GM03348 (cell line): Measurements from ENCODE around the gene CPA1.

Source experiments
- DNase-seq: peaks from one replicate; pipeline ENCODE4 v3.0.0; 2012; ENCODE audit warnings: low spot score

Gene CPA1

GRCh38 chr7:130396109-130396508, 15.8 kb downstream of the CPA1 start:
- no peak for DNase-seq

- DNase-seq: no peak
Measured at GRCh38 chr7:130397051-130397757, 16.9 kb downstream of the CPA1 start.

- no peak for DNase-seq
Measured at GRCh38 chr7:130397758-130398073, 17.4 kb downstream of the CPA1 start.

GRCh38 chr7:130398526-130399090, 18.3 kb downstream of the CPA1 start:
- no peak for DNase-seq

DNA sequence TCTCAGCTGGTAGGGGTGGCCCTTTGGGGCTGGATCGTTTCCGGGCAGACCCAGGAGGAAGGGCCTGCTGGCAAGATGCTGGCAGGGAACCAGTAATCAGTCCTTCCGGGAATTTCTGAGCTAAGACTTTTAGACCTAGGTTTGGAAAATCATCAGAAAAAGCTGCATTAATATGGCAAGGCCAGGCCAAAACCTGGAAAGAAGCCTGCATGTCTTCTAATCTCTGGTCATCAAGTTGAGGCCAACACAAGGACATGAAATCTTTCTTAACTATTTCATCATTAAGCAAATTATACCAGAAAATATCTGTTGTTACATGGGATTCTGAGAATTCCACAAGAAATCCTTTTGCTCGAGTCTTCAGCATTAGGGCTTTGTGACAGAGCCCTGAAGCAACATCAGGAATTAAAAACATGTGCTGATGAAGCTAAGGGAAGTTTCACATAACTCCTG, 19.9 kb downstream of the CPA1 start:
- DNase-seq: peak; percentile 77

DNA sequence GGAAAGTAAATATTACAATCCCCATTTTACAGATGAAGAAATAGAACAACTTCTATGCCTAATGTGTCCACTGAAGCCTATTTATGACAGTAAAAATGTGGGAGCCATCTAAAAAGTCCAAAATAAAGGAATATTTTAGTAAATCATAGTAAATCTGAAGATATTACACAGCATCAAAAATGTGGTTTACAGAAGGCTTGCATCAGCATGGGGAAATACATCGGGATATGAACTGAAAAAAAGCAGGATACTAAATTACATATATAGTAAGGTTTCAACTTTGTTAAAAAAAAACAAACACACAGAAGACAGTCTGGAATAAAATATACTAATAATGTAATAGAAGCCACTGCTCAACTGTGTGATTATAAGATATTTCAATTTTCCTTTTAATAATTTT, 20.8 kb downstream of the CPA1 start:
- no peak for DNase-seq

- DNase-seq: no peak
Measured at GRCh38 chr7:130401578-130401977, 21.3 kb downstream of the CPA1 start.

- DNase-seq: no peak
Measured at GRCh38 chr7:130405003-130405402, 24.7 kb downstream of the CPA1 start.

GRCh38 chr7:130409067-130409711, 28.9 kb downstream of the CPA1 start:
- no peak for DNase-seq

- no peak for DNase-seq
Measured at GRCh38 chr7:130409712-130410072, 29.4 kb downstream of the CPA1 start.

GRCh38 chr7:130410868-130411541, 30.7 kb downstream of the CPA1 start:
- no peak for DNase-seq

DNA sequence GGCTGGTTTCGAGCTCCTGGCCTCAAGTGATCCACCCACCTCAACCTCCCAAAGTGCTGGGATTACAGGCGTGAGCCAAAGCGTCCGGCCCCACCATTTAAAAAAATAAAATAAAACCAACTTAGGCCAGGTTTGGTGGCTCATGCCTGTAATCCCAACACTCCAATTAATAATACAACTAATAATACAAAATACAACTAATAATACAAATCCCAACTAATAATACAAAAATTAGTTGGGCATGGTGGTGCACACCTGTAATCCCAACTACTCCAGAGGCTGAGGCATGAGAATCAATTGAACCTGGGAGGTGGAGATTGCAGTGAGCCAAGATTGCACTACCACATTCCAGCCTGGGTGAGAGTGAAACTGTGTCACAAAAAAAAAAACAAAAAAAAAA, 32.9 kb downstream of the CPA1 start:
- no peak for DNase-seq

- DNase-seq: no peak
Measured at GRCh38 chr7:130415006-130415405, 34.7 kb downstream of the CPA1 start.

GRCh38 chr7:130417213-130417612, 36.9 kb downstream of the CPA1 start:
- DNase-seq: no peak

GRCh38 chr7:130418306-130418705, 38.0 kb downstream of the CPA1 start:
- no peak for DNase-seq

- no peak for DNase-seq
Measured at GRCh38 chr7:130419658-130420057, 39.4 kb downstream of the CPA1 start.

GRCh38 chr7:130420943-130421578, 40.8 kb downstream of the CPA1 start:
- no peak for DNase-seq

- DNase-seq: peak; percentile 48
Measured at GRCh38 chr7:130421684-130422083, 41.4 kb downstream of the CPA1 start.

- DNase-seq: no peak
Measured at GRCh38 chr7:130423501-130424037, 43.3 kb downstream of the CPA1 start.

GRCh38 chr7:130425796-130426195, 45.5 kb downstream of the CPA1 start:
- no peak for DNase-seq

DNA sequence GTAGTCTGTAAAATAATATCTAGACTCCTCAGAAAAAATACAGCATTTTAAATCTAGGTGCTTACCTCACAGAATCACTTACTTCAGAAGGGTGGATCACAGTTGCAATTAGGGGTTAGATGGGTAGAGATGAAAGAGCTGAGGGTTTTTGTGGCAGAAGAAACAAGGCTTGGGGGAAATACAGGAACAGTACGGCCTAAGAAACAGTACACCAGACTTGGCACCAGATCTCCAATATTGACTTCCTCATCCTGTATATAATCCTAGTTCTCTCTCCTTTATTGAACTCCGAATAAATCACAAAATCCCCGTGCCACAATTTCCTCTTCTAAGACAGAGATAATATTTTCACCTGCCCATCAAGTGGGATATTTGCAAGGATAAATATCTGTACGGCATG, 46.3 kb downstream of the CPA1 start:
- no peak for DNase-seq

DNA sequence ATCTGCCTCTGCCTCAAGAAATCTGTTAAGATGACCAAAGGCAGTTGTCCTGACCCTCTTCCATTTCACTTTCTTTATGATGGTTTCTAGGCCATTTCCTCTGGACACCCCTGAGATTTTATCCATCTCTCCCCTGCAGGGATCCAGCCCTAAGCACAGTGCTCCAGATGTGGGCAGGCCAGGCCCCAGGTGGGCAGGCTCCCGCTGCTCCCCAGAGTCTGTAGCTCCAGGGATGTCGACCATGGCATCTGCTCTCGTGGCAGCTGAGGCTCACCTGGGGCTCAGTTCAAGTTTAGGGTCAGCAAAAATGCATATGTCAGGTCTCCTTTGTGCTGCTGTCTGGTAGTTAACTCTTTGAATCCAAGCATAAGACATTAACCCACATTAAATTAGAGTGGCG, 48.7 kb downstream of the CPA1 start:
- DNase-seq: no peak
